ENCODE measurements around the gene ATG4D.

ATG4D gene

DNA sequence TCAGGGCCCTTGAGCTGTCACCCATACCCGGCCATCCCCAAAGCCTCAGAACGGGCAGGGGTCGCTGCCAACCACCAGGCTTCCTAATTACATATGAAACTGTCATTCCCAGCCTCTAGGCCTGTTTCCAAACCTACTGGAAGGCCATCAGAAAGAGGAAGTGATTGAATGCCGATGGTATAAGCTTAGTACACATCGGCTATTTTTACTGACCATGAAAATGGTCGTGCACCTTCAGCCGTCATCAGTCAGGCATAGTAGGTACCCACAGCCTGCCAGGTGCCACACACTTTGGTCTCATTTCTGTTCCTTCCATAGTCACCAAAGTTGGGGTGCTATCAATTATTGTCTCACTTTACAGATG is 11.9 kb downstream of the ATG4D start:
- Histone ChIP-seq H3K27ac (no peak overlapping the region), H3K36me3 (replicated peaks) (peaks cover 71% of the 10 kb centered on the region), H3K27me3 (replicated peaks) (no peaks in the 10 kb centered on the region), H3K4me3 (ENCODE audit: low read depth, low read length) (no peak overlapping the region)
- TF ChIP-seq, protein P1, sequence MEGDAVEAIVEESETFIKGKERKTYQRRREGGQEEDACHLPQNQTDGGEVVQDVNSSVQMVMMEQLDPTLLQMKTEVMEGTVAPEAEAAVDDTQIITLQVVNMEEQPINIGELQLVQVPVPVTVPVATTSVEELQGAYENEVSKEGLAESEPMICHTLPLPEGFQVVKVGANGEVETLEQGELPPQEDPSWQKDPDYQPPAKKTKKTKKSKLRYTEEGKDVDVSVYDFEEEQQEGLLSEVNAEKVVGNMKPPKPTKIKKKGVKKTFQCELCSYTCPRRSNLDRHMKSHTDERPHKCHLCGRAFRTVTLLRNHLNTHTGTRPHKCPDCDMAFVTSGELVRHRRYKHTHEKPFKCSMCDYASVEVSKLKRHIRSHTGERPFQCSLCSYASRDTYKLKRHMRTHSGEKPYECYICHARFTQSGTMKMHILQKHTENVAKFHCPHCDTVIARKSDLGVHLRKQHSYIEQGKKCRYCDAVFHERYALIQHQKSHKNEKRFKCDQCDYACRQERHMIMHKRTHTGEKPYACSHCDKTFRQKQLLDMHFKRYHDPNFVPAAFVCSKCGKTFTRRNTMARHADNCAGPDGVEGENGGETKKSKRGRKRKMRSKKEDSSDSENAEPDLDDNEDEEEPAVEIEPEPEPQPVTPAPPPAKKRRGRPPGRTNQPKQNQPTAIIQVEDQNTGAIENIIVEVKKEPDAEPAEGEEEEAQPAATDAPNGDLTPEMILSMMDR (IDR thresholded peaks at IDR 0.05; ENCODE audit: low read depth, low read length, missing control alignments) = no peak
- DNase-seq = no peak
- in situ Hi-C loops (cut with HindIII; ENCODE audit: low pct_ligation_motif_present, low sequenced_read_pairs) = no loop called here

DNA sequence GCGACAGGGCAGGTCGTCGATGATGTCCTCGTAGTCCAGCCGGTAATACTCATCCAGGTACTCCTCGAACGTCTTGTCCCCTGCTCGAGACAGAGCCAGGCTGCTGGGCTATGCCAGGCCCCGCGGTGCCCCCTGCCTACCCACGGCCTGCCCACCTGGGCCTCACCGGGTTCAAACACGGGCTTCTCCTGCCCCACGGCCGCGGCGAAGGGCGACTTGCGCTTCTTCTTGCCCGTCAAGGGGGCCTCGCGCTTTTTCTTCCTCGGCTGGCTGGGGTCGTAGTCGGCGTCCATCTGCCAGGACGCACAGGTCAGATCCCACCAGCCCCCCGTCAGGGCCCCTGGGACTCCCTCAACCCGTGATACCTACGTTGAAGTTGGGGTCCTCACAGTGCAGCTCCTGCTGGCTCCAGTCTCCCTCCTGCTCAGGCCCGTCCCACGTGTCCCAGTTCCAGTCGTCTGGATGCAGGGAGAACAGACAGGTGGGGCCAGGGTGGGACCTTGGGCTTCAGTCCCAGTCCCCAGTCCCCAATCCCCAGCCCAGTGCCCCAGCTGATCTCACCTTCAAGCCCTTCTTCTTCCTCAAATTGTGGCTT is 14.0 kb downstream of the ATG4D start:
- no peak for DNase-seq
- Histone ChIP-seq H3K27me3 (replicated peaks) (no peaks in the 10 kb centered on the region), H3K36me3 (replicated peaks) (peaks cover 70% of the 10 kb centered on the region), H3K4me3 (ENCODE audit: low read depth, low read length) (no peak overlapping the region), H3K27ac (no peak overlapping the region)
- TF ChIP-seq, protein P1 (IDR thresholded peaks at IDR 0.05; ENCODE audit: low read depth, low read length, missing control alignments) = no peak
- in situ Hi-C loops (cut with HindIII; ENCODE audit: low pct_ligation_motif_present, low sequenced_read_pairs) = no loop called here

DNA sequence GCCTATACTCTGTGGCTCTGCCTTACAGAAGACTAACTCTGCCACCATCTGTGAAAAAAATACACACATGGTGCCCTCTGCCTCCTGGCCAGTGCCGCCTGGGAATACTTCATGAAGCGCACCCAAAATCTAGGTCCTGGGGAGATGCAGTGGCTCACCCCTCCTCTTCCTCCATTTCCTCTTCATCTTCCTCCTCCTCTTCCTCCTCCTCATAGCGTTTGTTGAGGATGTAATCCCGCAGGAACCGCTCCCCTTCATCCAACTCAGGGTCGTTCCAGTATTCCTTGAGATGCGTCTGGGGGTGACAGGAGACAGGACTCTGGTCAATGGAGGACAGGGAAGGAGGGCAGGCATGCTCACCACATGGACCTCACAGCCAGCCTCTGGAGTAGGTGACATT is 16.4 kb downstream of the ATG4D start:
- no peak overlapping the region for H3K4me3 ChIP-seq (ENCODE audit: low read depth, low read length)
- TF ChIP-seq, protein P1 (IDR thresholded peaks at IDR 0.05; ENCODE audit: low read depth, low read length, missing control alignments) = no peak
- no peak overlapping the region for H3K27ac ChIP-seq
- DNase-seq = no peak
- no peaks in the 10 kb centered on the region for H3K27me3 ChIP-seq (replicated peaks)
- in situ Hi-C loops (cut with HindIII; ENCODE audit: low pct_ligation_motif_present, low sequenced_read_pairs) = no loop called here
- peaks cover 46% of the 10 kb centered on the region for H3K36me3 ChIP-seq (replicated peaks)

DNA sequence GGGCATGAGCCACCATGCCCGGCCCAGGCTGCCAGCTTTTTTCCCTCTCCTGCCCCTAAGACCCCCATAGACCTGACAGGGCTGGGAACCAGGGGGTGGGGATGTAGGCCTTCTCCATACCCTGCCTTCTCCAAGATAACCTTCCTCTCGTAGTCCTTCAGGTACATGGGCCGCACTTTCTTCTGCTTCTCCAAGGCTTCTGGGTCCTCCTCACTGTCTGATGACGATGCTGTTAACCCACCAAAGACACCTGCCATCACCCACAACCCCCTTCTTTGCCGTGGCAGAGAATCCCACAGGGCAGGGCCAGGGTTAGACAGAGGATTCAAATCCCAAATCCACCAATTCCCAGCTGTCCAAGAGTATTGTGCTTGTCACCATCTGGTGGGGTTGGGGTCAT is 18.9 kb downstream of the ATG4D start:
- Histone ChIP-seq H3K36me3 (replicated peaks) (peaks cover 27% of the 10 kb centered on the region), H3K27ac (no peak overlapping the region), H3K4me3 (ENCODE audit: low read depth, low read length) (no peak overlapping the region), H3K27me3 (replicated peaks) (no peaks in the 10 kb centered on the region)
- TF ChIP-seq, protein P1 (IDR thresholded peaks at IDR 0.05; ENCODE audit: low read depth, low read length, missing control alignments) = no peak
- in situ Hi-C loops (cut with HindIII; ENCODE audit: low pct_ligation_motif_present, low sequenced_read_pairs) = no loop called here
- no peak for DNase-seq

DNA sequence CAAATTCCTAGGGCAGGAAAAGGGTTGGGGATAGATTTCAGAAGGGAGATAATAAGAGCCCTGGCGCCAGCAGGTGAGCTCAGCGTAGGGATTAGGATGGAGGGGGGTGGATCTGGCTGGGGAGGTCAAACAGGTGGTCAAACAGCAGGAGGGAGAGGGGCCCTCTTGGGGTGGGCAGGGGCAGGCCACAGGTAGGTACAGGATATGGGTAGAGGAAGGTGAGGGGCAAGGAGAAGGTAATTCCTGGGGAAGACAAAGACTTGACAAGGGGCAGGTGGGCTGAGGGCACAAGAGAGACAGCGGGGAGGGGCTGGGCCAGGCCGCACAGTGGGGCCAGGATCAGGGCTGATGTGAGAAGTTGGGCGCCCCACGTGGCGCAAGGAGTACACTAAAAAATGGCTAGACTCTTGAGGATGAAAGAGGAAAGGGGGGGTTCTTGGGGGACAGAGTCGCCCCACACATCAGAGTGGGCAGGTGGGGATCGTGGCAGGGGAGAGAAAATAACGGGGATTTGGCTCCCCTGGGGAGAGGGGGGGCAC is 21.4 kb downstream of the ATG4D start:
- TF ChIP-seq, protein P1 (IDR thresholded peaks at IDR 0.05; ENCODE audit: low read depth, low read length, missing control alignments) = peak; percentile 57
- Histone ChIP-seq H3K27me3 (replicated peaks) (no peaks in the 10 kb centered on the region), H3K36me3 (replicated peaks) (peaks cover 12% of the 10 kb centered on the region), H3K27ac (peak overlapping the region; percentile 17), H3K4me3 (ENCODE audit: low read depth, low read length) (peak overlapping the region; percentile 90)
- peak; percentile 24 for DNase-seq
- in situ Hi-C loops (cut with HindIII; ENCODE audit: low pct_ligation_motif_present, low sequenced_read_pairs) = no loop called here
